AG04449 (cell line): ENCODE results near the gene PIK3R1.

ENCODE experiments used
- CTCF ChIA-PET: fragments of 350-600 bp; formaldehyde crosslinking; extraction: SDS; loops from one replicate; lab custom pipeline; 2021; ENCODE audit warnings: antibody characterized with exemption; lab: Yijun Ruan, JAX
- POLR2A ChIA-PET: fragments of 400-600, 350-600 bp; formaldehyde crosslinking; extraction: SDS; loops from one replicate; lab custom pipeline; 2020; ENCODE audit warnings: antibody characterized with exemption, inconsistent platforms; lab: Yijun Ruan, JAX
- DNase-seq: peaks from one replicate; pipeline ENCODE4 v3.0.0-alpha.2; 2010; ENCODE audit warnings: low read depth, low spot score
- H3K4me3 ChIP-seq: 2 replicates; pipeline ENCODE4 v1.5.1; 2011; ENCODE audit warnings: low read depth, mild to moderate bottlenecking, control low read depth, low read length
- CTCF ChIP-seq: IDR thresholded peaks from one replicate; pipeline ENCODE4 v1.5.1; 2011; ENCODE audit warnings: mild to moderate bottlenecking, moderate library complexity, low read length, control low read depth, inconsistent platforms; ENCODE audit not compliant: insufficient read depth; ENCODE audit errors: missing control alignments

PIK3R1 gene

GRCh38 chr5:68264024-68264956 is 48.7 kb downstream of the PIK3R1 start:
- TF ChIP-seq CTCF: no peak
- H3K4me3 ChIP-seq: no peak overlapping the region
- DNase-seq: no peak
- ChIA-PET POLR2A (no interaction called here), CTCF (interaction anchor here (1.0 to 1.5 kb wide), 3 partner anchors 12 to 163 kb away, joined by 3 to 4 read pairs (median 4); no protein-coding TSS in a partner anchor)

- no peak for DNase-seq
- POLR2A ChIA-PET: no interaction called here
- no peak overlapping the region for H3K4me3 ChIP-seq
- CTCF ChIA-PET: interaction anchor here (2.9 kb wide), 1 partner anchor 1019 kb away, joined by 14 read pairs; no protein-coding TSS in a partner anchor
- no peak for TF ChIP-seq CTCF
These were observed 49.8 kb downstream of the PIK3R1 start for GRCh38 chr5:68265347-68265746.

GRCh38 chr5:68265822-68266395 is 50.4 kb downstream of the PIK3R1 start:
- ChIA-PET CTCF (interaction anchor here (2.9 kb wide), 1 partner anchor 1020 kb away, joined by 14 read pairs; no protein-coding TSS in a partner anchor), POLR2A (no interaction called here)
- H3K4me3 ChIP-seq: no peak overlapping the region
- no peak for DNase-seq
- no peak for TF ChIP-seq CTCF

- DNase-seq: no peak
- no peak overlapping the region for H3K4me3 ChIP-seq
- CTCF ChIA-PET: interaction anchor here (0.8 to 2.9 kb wide), 3 partner anchors 14 to 1020 kb away, joined by 3 to 14 read pairs (median 3); no protein-coding TSS in a partner anchor
- TF ChIP-seq CTCF: no peak
- POLR2A ChIA-PET: no interaction called here
These were observed 50.9 kb downstream of the PIK3R1 start for GRCh38 chr5:68266457-68266856.

- POLR2A ChIA-PET: no interaction called here
- CTCF ChIA-PET: interaction anchor here (0.8 to 2.9 kb wide), 5 partner anchors 13 to 1021 kb away, joined by 3 to 14 read pairs (median 3); no protein-coding TSS in a partner anchor
- no peak for TF ChIP-seq CTCF
- no peak overlapping the region for H3K4me3 ChIP-seq
- no peak for DNase-seq
These were observed 51.5 kb downstream of the PIK3R1 start for GRCh38 chr5:68267066-68267465.
